H9 (cell line): Measurements from ENCODE around the gene SORBS1. TPM values are rescaled to one million over a fixed set of nuclear protein-coding genes. Genes with fewer than 3 reads are reported as not detected.

ENCODE experiments used
- DNase-seq: peaks from one replicate; pipeline ENCODE4 v3.0.0-alpha.2; 2017
- H2AFZ ChIP-seq: one replicate; pipeline ENCODE4 v1.6.1; 2013; ENCODE audit warnings: mild to moderate bottlenecking, low read length, control low read depth, moderate library complexity
- H2AK5ac ChIP-seq: 2 replicates; pipeline ENCODE4 v1.6.1; 2013; ENCODE audit warnings: low read length, control low read depth, mixed read lengths; ENCODE audit not compliant: insufficient read length
- H2BK120ac ChIP-seq: one replicate; pipeline ENCODE4 v1.6.1; 2013; ENCODE audit warnings: low read depth, mild to moderate bottlenecking, low read length, control low read depth, inconsistent platforms; ENCODE audit not compliant: poor library complexity, severe bottlenecking
- H2BK12ac ChIP-seq: 2 replicates; pipeline ENCODE4 v1.6.1; 2013; ENCODE audit warnings: low read length, control low read depth, mixed read lengths, low read depth; ENCODE audit not compliant: insufficient read length
- H2BK15ac ChIP-seq: 2 replicates; pipeline ENCODE4 v1.6.1; 2013; ENCODE audit warnings: low read depth, low read length, control low read depth
- H2BK20ac ChIP-seq: one replicate; pipeline ENCODE4 v1.6.1; 2013; ENCODE audit warnings: low read depth, mild to moderate bottlenecking, low read length, control low read depth, inconsistent platforms; ENCODE audit not compliant: poor library complexity, severe bottlenecking
- H2BK5ac ChIP-seq: 2 replicates; pipeline ENCODE4 v1.6.1; 2013; ENCODE audit warnings: low read length, control low read depth, mixed read lengths; ENCODE audit not compliant: insufficient read length
- H3K14ac ChIP-seq: 2 replicates; pipeline ENCODE4 v1.6.1; 2013; ENCODE audit warnings: low read length, control low read depth; ENCODE audit not compliant: insufficient read depth
- H3K18ac ChIP-seq: 2 replicates; pipeline ENCODE4 v1.6.1; 2013; ENCODE audit warnings: low read depth, mild to moderate bottlenecking, mixed read lengths, low read length, control low read depth; ENCODE audit not compliant: insufficient read length
- H3K23ac ChIP-seq: 2 replicates; pipeline ENCODE4 v1.6.1; 2013; ENCODE audit warnings: low read length, control low read depth, mixed read lengths, low read depth; ENCODE audit not compliant: insufficient read length
- H3K23me2 ChIP-seq: 2 replicates; pipeline ENCODE4 v1.6.1; 2013; ENCODE audit warnings: low read depth, mild to moderate bottlenecking, mixed read lengths, low read length, control low read depth; ENCODE audit not compliant: insufficient read length, poor library complexity, severe bottlenecking
- H3K27ac ChIP-seq: 2 replicates; pipeline ENCODE4 v1.5.1; 2013; ENCODE audit warnings: low read length, control low read depth, mixed read lengths, low read depth; ENCODE audit not compliant: insufficient read length
- H3K27me3 ChIP-seq: 2 replicates; pipeline ENCODE4 v1.6.1; 2013; ENCODE audit warnings: low read length, control low read depth, inconsistent platforms; ENCODE audit not compliant: insufficient read depth
- H3K4ac ChIP-seq: 2 replicates; pipeline ENCODE4 v1.6.1; 2013; ENCODE audit warnings: low read depth, mild to moderate bottlenecking, control low read depth, inconsistent platforms, low read length, moderate library complexity
- H3K4me1 ChIP-seq: 2 replicates; pipeline ENCODE4 v1.6.1; 2013; ENCODE audit warnings: low read length, control low read depth, inconsistent platforms; ENCODE audit not compliant: insufficient read depth
- H3K4me2 ChIP-seq: 2 replicates; pipeline ENCODE4 v1.6.1; 2013; ENCODE audit warnings: low read length, control low read depth, mixed read lengths; ENCODE audit not compliant: insufficient read length, insufficient read depth
- H3K56ac ChIP-seq: 2 replicates; pipeline ENCODE4 v1.6.1; 2013; ENCODE audit warnings: low read depth, mild to moderate bottlenecking, mixed read lengths, low read length, control low read depth; ENCODE audit not compliant: insufficient read length
- H3K79me1 ChIP-seq: 2 replicates; pipeline ENCODE4 v1.6.1; 2013; ENCODE audit warnings: low read depth, mild to moderate bottlenecking, moderate library complexity, low read length, control low read depth, inconsistent platforms; ENCODE audit not compliant: insufficient read depth, poor library complexity, severe bottlenecking
- H3K79me2 ChIP-seq: 2 replicates; pipeline ENCODE4 v1.6.1; 2013; ENCODE audit warnings: low read length, control low read depth, inconsistent platforms; ENCODE audit not compliant: insufficient read depth
- H3K9ac ChIP-seq: 2 replicates; pipeline ENCODE4 v1.6.1; 2013; ENCODE audit warnings: low read length, control low read depth, mixed read lengths; ENCODE audit not compliant: insufficient read length; ENCODE audit errors: extremely low read depth
- H3K9me3 ChIP-seq: one replicate; pipeline ENCODE4 v1.6.1; 2013; ENCODE audit warnings: low read depth, low read length, inconsistent platforms; ENCODE audit not compliant: control insufficient read depth
- H3T11ph ChIP-seq: one replicate; pipeline ENCODE4 v1.6.1; 2013; ENCODE audit warnings: mild to moderate bottlenecking, low read length, control low read depth, inconsistent platforms
- H4K20me1 ChIP-seq: one replicate; pipeline ENCODE4 v1.6.1; 2013; ENCODE audit not compliant: control insufficient read depth, insufficient read length, insufficient read depth
- H4K5ac ChIP-seq: 2 replicates; pipeline ENCODE4 v1.6.1; 2013; ENCODE audit warnings: low read depth, mild to moderate bottlenecking, mixed read lengths, low read length, control low read depth; ENCODE audit not compliant: insufficient read length
- H4K8ac ChIP-seq: replicated peaks from 2 replicates; pipeline ENCODE4 v1.6.1; 2013; ENCODE audit warnings: low read length, control low read depth, mixed read lengths, low read depth; ENCODE audit not compliant: insufficient read length
- H4K91ac ChIP-seq: 2 replicates; pipeline ENCODE4 v1.6.1; 2013; ENCODE audit warnings: low read depth, mild to moderate bottlenecking, moderate library complexity, mixed read lengths, low read length, control low read depth; ENCODE audit not compliant: insufficient read length
- H3K27ac Mint-ChIP-seq, 3 experiments: 2 replicates in 2 of 3; 3 replicates in 1 of 3; pipeline ENCODE4 v1.8.0; 2020 to 2021; ENCODE audit warnings: mixed read lengths in 3 of 3, mild to moderate bottlenecking in 1 of 3, moderate library complexity in 1 of 3
- H3K27me3 Mint-ChIP-seq: 2 replicates; pipeline ENCODE4 v1.8.0; 2021; ENCODE audit warnings: low read depth, mild to moderate bottlenecking, moderate library complexity, mixed read lengths
- H3K36me3 Mint-ChIP-seq, 3 experiments: 2 replicates in 2 of 3; 3 replicates in 1 of 3; pipeline ENCODE4 v1.8.0; 2020 to 2021; ENCODE audit warnings: low read depth in 3 of 3, mixed read lengths in 3 of 3; ENCODE audit not compliant: insufficient read depth in 1 of 3
- H3K4me1 Mint-ChIP-seq, 2 experiments: 2 replicates each; pipeline ENCODE4 v1.8.0; 2020; ENCODE audit warnings: mixed read lengths in 2 of 2
- H3K4me3 Mint-ChIP-seq, 2 experiments: 2 replicates in 1 of 2; 3 replicates in 1 of 2; pipeline ENCODE4 v1.8.0; 2020 to 2021; ENCODE audit warnings: mild to moderate bottlenecking in 2 of 2, mixed read lengths in 2 of 2, moderate library complexity in 1 of 2
- H3K9me3 Mint-ChIP-seq, 2 experiments: 2 replicates in 1 of 2; 3 replicates in 1 of 2; pipeline ENCODE4 v1.8.0; 2020; ENCODE audit warnings: mild to moderate bottlenecking in 2 of 2, mixed read lengths in 2 of 2, moderate library complexity in 1 of 2
- WGBS: extraction: QIAGEN DNeasy Blood & Tissue Kit; methylation state at CpG from one replicate; pipeline ENCODE4 v1.1.7; 2013; ENCODE audit warnings: missing lambda C conversion rate, low lambda C conversion rate, mixed read lengths; ENCODE audit not compliant: insufficient read length; ENCODE audit errors: extremely low coverage; 5-methylcytosine and 5-hydroxymethylcytosine counted together
- total RNA-seq: library from RNA; stranded (reverse); gene quantifications from 2 replicates; pipeline ENCODE4 v1.2.1, GENCODE V29; 2021
- TF ChIP-seq, protein P1 (sequence below): fragments of 200-600 bp; sonication (generic); conservative IDR thresholded peaks from 3 replicates; pipeline ENCODE4 v1.8.0; 2021; ENCODE audit warnings: antibody characterized with exemption, mild to moderate bottlenecking

SORBS1 gene
- total RNA-seq, 1 experiment from 2014 or later: 24.3 TPM

- Histone ChIP-seq H2AFZ (no peak overlapping the region), H3K27ac (no peak overlapping the region), H3K4ac (no peak overlapping the region), H2BK120ac (no peak overlapping the region), H3K23ac (no peak overlapping the region), H4K20me1 (no peaks in the 10 kb centered on the region), H4K91ac (no peak overlapping the region), H4K8ac (no peak overlapping the region), H2BK15ac (no peak overlapping the region), H2BK20ac (no peak overlapping the region), H2BK12ac (no peak overlapping the region), H3K18ac (no peak overlapping the region), H2BK5ac (no peak overlapping the region), H3K79me2 (no peaks in the 10 kb centered on the region), H2AK5ac (no peak overlapping the region), H3K9ac (no peak overlapping the region), H3K4me1 (no peaks in the 10 kb centered on the region), H3T11ph (no peak overlapping the region), H4K5ac (no peak overlapping the region), H3K14ac (no peak overlapping the region), H3K27me3 (no peaks in the 10 kb centered on the region), H3K4me2 (no peak overlapping the region), H3K23me2 (no peaks in the 10 kb centered on the region), H3K56ac (no peak overlapping the region), H3K79me1 (no peaks in the 10 kb centered on the region), H3K9me3 (no peaks in the 10 kb centered on the region)
- DNase-seq: no peak
- peaks cover 0 to 3% of the 10 kb centered on the region in 2 experiments; a peak in 2 of 4 replicates for H3K4me1 Mint-ChIP-seq
- H3K9me3 Mint-ChIP-seq: no peaks in the 10 kb centered on the region
- H3K27ac Mint-ChIP-seq: no peak overlapping the region; a peak in 1 of 7 replicates
- no peak overlapping the region for H3K4me3 Mint-ChIP-seq
- H3K27me3 Mint-ChIP-seq: no peaks in the 10 kb centered on the region
- peaks cover 2 to 6% (median 4%) of the 10 kb centered on the region in 3 experiments; a peak in 5 of 7 replicates for H3K36me3 Mint-ChIP-seq
- no CpG with 5 or more reads among the region's 6 CpGs for WGBS
- TF ChIP-seq, protein P1, sequence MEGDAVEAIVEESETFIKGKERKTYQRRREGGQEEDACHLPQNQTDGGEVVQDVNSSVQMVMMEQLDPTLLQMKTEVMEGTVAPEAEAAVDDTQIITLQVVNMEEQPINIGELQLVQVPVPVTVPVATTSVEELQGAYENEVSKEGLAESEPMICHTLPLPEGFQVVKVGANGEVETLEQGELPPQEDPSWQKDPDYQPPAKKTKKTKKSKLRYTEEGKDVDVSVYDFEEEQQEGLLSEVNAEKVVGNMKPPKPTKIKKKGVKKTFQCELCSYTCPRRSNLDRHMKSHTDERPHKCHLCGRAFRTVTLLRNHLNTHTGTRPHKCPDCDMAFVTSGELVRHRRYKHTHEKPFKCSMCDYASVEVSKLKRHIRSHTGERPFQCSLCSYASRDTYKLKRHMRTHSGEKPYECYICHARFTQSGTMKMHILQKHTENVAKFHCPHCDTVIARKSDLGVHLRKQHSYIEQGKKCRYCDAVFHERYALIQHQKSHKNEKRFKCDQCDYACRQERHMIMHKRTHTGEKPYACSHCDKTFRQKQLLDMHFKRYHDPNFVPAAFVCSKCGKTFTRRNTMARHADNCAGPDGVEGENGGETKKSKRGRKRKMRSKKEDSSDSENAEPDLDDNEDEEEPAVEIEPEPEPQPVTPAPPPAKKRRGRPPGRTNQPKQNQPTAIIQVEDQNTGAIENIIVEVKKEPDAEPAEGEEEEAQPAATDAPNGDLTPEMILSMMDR: no peak
Measured at GRCh38 chr10:95423164-95424005, 137.8 kb downstream of the SORBS1 start.
